GM19025 (cell line): ENCODE measurements around the gene SPPL2B.
"Not testable (repeated sequence)": the region's sequence is repeated elsewhere in the genome, so short reads cannot be mapped to it uniquely, and the experiment has no call there.

Experiments
- ATAC-seq: cut with Tn5 transposase; IDR thresholded peaks from one replicate; pipeline ENCODE4 v1.9.1; 2021; ENCODE audit warnings: mild to moderate bottlenecking, low read depth, moderate library complexity; ENCODE audit not compliant: unreplicated experiment

Gene SPPL2B

DNA sequence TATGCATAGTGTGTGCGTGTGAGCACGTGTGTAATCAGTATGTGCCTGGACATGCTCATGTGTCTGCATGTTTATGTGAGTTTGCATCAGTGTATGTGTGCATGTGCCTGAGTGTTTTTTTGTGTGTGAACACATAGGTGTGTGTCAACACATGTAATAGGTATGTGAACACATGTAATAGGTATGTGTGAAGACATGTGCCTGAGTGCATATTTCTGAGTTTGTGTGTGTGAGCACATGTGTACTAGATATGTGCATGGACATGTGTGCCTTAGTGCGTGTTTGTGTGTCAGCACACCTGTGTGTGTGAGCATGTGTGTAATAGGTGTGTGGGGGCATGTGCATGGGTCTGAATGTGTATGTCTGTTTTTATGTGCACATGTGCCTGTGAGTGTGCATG is 7.4 kb downstream of the SPPL2B start:
- no peak for ATAC-seq

DNA sequence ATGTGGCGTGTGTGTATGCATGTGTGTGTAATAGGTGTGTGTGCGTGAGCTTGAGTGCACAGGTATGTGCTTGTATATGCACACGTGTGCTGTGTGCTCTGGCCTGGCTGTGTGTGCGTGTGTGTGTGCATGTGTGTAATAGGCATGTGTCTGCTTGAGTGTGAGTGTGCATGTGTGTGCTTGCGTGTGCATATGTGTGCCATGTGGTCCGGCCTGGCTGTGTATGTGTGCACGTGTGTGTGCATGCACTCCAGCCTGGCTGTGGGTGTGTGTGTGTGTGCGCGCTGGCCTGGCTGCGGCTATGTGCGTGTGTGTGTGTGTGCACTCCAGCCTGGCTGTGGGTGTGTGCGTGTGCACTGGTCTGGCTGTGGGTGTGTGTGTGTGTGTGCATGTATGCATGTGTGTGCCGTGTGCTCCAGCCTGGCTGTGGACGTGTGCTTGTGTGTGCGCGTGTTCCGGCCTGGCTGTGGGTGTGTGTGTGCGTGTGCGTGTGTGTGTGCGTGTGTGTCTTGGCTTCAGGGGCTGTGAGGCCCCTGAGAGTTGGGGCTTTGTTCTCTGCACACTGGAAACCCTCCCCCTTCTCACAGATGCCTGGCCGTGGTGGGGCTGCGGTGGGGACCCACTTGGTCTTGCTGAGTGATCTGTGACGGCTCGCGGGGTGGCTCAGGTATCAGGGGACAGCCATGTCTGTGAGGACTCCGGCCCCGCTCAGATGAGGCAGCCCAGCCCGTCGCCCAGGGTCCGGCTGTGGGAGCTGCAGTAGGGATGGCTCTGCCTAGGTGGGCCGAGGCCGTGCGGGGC is 8.2 kb downstream of the SPPL2B start:
- ATAC-seq = no peak

DNA sequence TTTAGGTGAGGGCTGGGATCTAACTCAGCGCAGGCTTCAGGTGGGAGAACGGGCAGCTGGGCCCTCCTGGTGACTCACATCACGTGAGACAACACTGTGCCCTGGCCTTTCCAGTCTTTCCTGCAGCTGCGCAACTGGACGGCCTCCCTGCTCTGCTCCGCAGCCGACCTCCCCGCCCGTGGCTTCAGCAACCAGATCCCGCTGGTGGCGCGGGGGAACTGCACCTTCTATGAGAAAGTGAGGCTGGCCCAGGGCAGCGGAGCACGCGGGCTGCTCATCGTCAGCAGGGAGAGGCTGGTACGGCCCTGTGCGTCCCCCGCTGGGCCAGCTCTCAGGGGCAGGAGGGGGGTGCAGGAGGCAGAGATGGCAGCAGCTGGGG is 8.8 kb downstream of the SPPL2B start:
- no peak for ATAC-seq

DNA sequence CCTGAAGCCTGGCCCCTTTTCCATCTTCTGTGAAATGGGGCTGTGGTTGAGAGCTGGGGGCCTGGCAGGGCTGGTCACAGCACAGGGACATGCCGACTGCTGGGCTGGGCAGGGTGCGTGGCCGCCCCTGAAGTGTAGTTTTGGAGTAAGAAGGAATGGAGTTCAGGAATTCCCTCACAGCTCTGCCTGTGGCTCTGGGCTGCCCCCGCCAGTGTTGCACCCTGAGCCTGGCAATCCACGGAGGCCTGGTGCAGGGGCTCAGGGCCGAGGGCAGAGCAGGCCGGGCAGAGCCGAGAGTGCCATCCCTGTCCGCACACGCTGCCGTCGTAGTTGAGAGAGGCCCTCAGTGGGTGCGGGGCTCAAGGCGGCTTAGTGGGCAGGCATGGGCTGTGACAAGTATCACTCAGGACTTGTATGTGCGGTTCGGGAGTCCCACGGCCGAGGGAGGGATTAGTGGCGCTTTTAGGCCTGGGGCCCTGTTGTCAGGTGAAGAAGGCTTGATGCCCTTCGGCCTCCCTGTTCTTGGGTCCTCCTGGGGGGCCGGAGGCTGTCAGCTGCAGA is 9.7 kb downstream of the SPPL2B start:
- no peak for ATAC-seq

DNA sequence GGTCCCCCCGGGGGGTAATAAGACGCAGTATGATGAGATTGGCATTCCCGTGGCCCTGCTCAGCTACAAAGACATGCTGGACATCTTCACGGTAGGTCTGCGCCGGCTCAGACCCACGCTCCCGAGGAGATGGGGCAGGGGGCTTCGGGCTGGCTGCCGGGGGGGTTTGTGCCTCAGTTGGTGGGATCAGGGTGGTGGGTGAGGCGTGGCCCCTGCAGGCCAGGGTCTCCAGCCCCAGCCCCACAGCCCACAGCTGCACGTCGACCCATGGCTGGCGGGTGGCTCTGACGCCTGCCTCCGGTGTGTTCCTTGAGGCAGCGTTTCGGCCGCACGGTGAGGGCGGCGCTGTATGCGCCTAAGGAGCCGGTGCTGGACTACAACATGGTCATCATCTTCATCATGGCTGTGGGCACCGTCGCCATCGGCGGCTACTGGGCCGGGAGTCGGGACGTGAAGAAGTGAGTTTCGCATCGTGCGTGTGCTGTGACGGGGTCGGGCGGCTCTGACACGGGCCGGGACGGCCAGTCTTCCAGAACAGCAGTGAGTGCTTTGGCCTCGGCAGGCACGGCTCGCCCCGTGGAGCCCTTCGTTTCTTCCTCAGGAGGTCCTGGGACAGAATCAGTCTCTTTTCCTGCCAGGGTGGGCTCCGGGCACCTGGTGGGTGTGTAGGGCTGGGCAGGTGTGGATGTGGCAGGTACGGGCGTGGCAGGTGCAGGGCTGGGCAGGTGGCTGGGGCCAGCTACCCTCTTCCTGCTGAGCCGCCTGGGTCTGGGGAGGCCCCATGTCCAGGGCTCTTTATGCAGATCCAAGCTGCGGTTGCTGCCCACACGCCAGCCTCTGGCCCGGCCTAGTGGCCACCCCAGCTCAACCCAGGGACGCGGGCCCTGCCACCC is 10.5 kb downstream of the SPPL2B start:
- no peak for ATAC-seq

DNA sequence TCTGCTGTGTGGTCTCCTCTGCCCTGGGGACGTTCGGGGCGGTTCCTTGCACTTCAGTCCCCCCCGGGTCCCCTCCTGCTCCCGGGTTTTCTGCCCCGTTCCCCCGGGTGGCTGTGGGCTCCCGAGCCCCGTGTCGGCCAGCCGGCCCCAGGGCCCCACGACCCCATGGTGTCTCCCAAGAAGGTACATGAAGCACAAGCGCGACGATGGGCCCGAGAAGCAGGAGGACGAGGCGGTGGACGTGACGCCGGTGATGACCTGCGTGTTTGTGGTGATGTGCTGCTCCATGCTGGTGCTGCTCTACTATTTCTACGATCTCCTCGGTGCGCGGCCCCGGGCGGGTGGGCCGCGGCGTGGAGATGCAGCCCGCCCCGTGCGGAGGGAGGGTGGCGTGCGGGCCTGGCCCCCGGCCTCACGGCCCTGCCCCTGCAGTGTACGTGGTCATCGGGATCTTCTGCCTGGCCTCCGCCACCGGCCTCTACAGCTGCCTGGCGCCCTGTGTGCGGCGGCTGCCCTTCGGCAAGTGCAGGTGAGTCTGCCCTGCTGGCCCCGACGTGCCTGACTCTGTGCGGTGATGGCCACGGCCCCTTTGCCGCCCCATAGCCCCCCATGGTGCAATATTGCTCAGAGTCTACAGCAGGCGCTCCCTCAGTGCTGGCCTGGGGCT is 11.3 kb downstream of the SPPL2B start:
- no peak for ATAC-seq

DNA sequence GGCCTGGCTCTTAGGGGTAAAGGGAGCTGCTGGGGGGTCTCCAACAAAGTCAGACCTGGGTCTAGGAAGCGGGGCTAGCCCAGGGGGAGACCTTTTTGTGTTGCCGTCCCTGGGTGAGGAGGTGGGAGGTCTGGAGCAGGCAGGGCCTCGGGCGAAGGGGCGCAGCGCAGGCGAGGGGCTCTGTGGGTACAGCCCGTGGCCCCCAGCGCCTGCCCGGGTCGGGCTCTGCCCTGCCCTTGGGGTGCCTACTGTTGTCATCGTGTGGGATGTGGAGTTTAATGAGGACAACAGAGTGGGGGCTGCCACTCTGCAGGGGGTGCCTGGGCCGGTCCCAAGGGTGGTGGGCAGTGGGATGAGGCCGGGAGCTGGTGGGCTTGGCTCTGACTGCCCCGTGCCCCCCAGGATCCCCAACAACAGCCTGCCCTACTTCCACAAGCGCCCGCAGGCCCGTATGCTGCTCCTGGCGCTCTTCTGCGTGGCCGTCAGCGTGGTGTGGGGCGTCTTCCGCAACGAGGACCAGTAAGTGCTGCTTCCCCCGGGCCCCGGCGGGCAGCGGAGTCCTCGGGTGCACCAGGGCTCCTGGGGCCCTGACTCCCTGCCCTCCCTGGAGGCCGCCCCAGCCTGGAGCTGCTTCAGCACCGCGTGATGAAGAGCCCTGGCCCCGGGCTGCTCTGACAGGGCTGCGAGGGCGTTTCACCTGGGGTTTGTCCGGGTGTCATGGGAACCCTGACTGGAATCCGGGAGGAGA is 12.2 kb downstream of the SPPL2B start:
- ATAC-seq = no peak

DNA sequence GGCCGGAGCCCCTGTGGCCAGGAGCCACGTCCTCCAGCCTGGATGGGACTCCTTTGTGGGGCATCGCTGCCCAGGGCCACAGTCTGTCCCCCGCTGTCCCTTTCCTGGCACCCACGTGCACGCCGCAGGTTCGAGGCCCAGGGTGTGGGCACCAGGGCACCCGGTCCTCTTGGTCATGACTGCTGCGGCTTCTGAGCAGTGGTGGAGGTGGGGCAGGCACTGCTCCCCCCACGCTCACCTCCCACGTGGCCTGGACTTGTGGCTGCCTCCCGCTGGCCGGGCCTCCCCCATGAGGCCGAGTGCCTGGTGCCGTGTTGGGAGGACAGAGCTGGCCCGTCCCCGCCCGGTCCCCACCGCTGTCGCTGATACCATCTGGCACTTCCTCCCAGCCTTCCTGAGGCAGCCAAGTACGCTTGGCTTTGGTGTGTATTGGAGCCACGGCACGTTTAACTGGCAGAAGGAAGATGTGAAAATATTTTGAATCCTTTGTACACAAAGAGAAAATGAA is 12.8 kb downstream of the SPPL2B start:
- ATAC-seq = no peak

DNA sequence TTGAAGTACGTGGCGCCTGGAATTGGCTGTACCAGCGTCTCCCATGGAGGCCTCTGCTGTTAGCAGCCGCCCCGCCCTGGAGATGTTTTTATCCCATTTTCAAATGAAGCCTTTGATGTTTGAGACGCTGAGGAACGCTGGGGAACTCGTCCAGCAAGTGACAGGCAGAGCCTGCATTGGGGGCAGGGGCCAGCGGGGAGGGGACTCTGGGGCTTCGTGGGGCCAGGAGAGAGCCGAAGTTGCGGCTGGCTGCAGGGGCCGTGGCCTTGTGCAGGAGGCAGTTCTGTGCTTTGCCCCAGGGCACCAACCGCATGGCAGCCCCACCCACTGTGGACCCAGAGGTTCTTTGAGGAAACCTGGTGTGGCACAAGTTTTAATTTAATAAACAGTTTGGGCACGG is 13.5 kb downstream of the SPPL2B start:
- no peak for ATAC-seq

DNA sequence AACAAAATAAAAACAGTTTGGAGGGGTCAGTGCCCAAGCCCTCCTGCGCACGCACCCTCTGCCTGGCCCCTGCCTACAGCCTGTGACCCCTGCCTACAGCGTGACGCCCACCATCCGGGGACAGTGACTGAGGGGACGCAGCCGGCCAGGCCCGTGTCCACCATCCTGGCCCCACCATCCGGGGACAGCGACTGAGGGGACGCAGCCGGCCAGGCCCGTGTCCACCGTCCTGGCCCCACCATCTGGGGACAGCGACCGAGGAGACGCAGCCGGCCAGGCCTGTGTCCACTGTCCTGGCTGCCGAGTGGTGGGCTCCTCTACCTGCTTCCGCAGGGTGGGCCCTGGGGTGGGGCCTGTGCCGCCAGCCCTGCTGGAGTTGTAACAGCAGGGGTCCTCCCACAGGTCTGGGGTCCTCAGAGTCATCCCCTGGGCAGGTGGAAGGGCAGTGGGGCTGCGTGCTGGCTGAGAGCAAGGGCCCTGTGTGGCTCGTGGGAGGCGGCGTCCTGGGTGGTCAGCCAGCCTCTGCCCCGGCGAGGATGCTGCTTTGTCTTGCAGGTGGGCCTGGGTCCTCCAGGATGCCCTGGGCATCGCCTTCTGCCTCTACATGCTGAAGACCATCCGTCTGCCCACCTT is 14.3 kb downstream of the SPPL2B start:
- ATAC-seq = no peak

DNA sequence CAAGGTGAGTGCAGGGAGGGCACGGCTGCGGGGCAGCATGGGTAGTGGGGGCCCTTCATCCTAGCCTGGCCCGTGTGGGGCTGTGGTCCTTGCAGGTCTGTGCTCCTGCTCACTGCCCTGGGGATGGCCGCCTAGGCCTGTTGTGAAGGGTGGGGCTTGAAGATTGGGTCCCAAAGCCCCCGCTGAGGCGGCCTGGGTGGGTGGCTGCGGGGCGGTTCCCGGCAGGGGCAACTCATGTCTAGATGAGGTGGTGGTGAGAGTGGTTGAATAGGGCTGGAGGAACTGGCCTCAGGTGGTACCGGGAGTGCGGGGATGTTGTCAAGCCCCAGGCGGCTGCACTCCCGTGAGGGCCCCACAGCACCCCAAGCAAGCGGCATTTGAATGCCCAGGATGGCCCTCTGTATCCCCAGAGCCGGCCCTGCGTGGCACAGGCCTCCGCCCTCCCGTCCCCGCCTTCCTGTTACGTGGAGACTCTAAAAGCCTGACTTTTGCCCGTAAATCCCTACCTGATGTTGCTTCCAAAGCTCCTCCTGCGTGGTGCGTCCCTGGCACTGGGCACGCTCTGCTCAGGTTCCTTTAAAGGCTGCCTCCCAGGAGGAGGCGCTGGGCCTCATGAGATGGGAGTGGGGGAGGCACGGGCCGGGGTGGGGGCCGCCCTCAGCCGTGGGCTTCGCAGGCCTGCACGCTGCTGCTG is 15.0 kb downstream of the SPPL2B start:
- ATAC-seq = no peak

DNA sequence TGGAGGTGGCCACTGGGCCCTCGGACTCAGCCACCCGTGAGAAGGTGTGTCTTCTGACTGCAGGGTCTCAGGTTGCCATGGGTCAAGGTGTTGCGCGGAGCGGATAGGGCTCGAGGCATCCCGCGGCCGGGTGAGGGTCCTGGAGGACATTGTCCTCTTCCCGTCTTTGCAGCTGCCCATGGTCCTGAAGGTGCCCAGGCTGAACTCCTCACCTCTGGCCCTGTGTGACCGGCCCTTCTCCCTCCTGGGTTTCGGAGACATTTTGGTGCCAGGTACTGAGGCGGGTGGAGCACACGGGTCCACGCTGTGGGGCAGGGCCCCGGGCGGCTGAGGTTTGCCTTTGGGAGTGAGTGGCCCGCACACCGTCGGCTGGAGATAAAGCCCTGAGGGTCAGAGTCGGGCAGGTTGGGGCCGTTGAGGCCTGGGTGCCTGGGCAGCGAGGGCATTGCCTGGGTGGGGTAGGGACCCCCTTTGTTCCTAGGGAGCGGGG is 15.9 kb downstream of the SPPL2B start:
- no peak for ATAC-seq

DNA sequence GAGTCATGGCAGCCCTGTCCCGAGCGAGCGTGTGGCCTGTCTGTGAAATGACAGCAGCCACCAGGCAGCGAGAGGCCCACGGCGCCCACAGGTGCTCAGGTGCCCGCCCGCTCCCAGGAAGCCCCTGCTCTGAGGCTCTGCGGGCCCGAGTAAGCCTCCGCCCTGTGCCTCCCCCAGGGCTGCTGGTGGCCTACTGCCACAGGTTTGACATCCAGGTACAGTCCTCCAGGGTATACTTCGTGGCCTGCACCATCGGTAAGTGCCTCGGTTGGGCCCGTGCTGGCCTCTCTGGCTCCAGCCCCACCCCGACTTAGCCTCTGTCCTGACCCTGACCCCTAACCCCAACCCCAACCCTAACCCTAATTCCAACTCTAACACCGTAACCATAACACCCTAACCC is 16.6 kb downstream of the SPPL2B start:
- ATAC-seq = no peak

DNA sequence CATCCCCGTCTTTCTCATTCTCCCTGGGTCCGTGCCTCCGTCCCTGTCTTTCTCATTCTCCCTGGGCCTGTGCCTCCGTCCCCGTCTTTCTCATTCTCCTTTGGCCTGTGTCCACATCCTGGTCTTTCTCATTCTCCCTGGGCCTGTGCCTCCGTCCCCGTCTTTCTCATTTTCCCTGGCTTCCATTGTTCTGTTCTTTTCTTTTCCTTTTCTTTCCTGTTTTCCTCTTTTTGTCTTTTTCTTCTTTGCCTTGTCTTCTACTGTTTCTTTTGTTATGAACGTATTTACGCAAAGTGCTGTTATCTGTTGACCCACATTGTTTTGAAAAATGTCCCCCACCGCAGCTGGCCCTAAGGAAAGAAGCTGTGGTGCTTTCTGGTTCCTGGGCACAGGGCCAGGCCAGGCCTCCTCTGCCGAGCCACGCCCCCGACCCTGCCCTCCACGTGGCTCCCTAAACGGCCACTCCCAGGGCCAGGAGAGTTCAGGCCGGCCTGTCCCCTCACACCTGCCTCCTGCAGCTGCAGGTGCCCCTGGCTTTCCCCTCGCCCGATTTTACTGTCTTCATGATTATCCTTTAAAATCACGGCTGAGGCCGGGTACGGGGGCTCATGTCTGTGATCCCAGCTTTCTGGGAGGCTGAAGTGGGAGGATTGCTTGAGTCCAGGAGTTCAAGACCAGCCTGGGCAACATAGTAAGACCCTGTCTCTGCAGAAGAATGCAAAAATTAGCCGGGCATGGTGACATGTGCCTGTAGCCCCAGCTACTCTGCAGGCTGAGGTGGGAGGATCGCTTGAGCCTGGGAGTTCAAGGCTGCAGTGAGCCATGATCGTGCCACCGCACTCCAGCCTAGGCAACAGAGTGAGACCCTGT is 17.5 kb downstream of the SPPL2B start:
- no peak for ATAC-seq

DNA sequence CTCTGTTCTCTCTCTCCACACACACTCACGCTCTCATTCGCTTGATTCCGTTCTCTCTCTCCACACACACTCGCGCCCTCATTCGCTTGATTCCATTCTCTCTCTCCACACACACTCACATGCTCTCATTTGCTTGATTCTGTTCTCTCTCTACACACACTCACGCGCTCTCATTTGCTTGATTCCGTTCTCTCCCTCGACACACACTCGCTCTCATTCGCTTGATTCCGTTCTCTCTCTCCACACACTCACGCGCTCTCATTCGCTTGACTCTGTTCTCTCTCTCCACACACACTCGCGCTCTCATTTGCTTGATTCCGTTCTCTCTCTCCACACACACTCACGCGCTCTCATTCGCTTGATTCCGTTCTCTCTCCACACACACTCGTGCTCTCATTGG is 21.3 kb downstream of the SPPL2B start:
- ATAC-seq = not testable (repeated sequence)

DNA sequence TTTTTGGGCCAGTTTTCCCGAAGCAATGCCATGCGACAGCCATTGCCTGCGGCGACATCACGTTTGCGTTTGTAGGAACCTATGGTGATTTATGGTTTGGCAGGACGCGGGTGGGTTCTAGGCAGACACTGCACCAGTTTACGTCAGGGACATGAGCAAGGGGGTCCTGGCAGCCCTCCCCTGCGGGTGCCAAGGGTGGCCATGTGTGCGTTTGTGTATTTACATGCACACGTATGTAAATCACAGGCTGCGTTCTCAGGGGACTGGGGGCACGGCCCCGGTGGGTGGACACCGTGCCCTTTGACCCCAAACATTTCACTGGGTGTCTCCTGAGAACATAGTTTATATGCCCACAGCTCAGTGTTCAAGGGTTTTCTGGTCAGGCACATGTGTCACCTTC is 22.2 kb downstream of the SPPL2B start:
- ATAC-seq = no peak

DNA sequence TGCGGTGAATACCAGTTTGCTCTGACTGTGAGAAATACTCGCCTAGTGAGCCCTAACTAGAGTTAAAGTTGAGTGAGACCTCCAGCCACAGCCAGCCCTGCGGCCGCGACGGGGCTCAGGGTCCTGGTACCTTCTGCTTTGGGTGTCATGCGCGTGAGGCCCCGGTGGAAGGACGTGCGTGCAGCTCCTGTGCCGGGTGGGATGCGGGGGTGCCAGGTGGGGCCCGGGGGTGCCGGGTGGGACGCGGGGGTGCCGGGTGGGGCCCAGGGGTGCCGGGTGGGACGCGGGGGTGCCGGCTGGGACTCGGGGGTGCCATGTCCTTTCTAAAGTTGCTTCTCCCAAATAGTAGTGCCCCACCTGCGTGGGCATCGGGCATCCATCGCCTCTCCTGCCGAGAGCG is 23.1 kb downstream of the SPPL2B start:
- ATAC-seq = no peak

DNA sequence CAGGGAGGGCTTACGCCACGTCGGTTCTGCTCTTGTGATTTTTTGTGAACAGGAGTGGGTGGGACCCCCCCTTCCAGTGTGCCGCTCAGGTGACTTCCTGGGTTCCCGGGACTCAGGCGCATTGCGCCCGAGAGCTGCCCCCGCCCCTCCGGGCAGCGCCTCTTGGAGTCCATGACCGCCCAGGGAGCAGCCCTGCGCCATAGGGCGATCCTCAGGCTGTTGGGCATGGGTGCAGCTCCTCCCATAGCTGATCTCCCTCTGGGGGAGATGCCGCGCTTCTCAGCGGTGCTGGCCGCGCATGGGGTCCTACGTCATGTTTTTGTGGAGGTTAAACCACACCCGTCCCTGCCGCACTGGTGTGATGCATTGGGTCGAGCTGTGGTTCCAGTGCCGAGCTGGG is 23.6 kb downstream of the SPPL2B start:
- ATAC-seq = no peak
